HEK293T (cell line): ENCODE results near the gene DNAH8.

Experiments used
- BHLHE40 ChIP-seq: fragments of 450-650 bp; IDR thresholded peaks from 2 replicates; pipeline ENCODE4 v1.6.1; 2016; ENCODE audit warnings: mild to moderate bottlenecking, moderate library complexity, borderline replicate concordance
- ELF4 ChIP-seq: fragments of 450-650 bp; IDR thresholded peaks from 2 replicates; pipeline ENCODE4 v1.6.1; 2017; ENCODE audit warnings: antibody characterized with exemption
- L3MBTL2 ChIP-seq: fragments of 450-650 bp; conservative IDR thresholded peaks from 2 replicates; pipeline ENCODE4 v1.6.1; 2016; ENCODE audit warnings: mild to moderate bottlenecking
- SUZ12 ChIP-seq: fragments of 450-650 bp; IDR thresholded peaks from 2 replicates; pipeline ENCODE4 v1.6.1; 2016; ENCODE audit warnings: mild to moderate bottlenecking

GRCh38 chr6:38897507-38897906 is 182.4 kb downstream of the DNAH8 start:
- no peak for TF ChIP-seq SUZ12
- TF ChIP-seq L3MBTL2 = no peak
- no peak for TF ChIP-seq ELF4
- no peak for TF ChIP-seq BHLHE40
